ENCODE results near the gene CFC1B. TPM values are rescaled to one million over a fixed set of nuclear protein-coding genes. Genes with fewer than 3 reads are reported as not detected.
"Not testable (repeated sequence)": the region's sequence is repeated elsewhere in the genome, so short reads cannot be mapped to it uniquely, and the experiment has no call there.

CFC1B gene
- total RNA-seq, 1 donor, result not detected

GRCh38 chr2:130556441-130556840 is 35.4 kb downstream of the CFC1B start:
- DNase-seq (ENCODE audit: low read depth in 2 of 3, low spot score in 2 of 3), result not testable (repeated sequence)

- not testable (repeated sequence) for DNase-seq (ENCODE audit: low read depth in 2 of 3, low spot score in 2 of 3)
Observed at GRCh38 chr2:130566165-130566564, 45.1 kb downstream of the CFC1B start.

- not testable (repeated sequence) for DNase-seq (ENCODE audit: low read depth in 2 of 3, low spot score in 2 of 3)
Observed at GRCh38 chr2:130571929-130572328, 50.9 kb downstream of the CFC1B start.

- not testable (repeated sequence) for DNase-seq (ENCODE audit: low read depth in 2 of 3, low spot score in 2 of 3)
Observed at GRCh38 chr2:130574230-130574629, 53.2 kb downstream of the CFC1B start.

- DNase-seq (ENCODE audit: low read depth in 2 of 3, low spot score in 2 of 3), result not testable (repeated sequence)
Observed at GRCh38 chr2:130576209-130576784, 55.3 kb downstream of the CFC1B start.

- not testable (repeated sequence) for DNase-seq (ENCODE audit: low read depth in 2 of 3, low spot score in 2 of 3)
Observed at GRCh38 chr2:130577559-130577958, 56.5 kb downstream of the CFC1B start.

Small RNAs within 50 kb of the gene (small RNA-seq; reads per million reads assigned to genes)
- not detected for gene RF00017
- not detected for gene RNU6-473P

Other genes with a start within 250 kb of the CFC1B start
- gene IMP4, start 178.3 kb upstream of the CFC1B start, total RNA-seq, result 208 TPM
- 56.0 TPM for gene PTPN18, start 165.2 kb upstream of the CFC1B start, total RNA-seq
- gene POTEI, start 11.9 kb upstream of the CFC1B start, total RNA-seq, result not detected
- not detected for gene CFC1, start 78.4 kb downstream of the CFC1B start, total RNA-seq
- gene POTEJ, start 90.2 kb downstream of the CFC1B start, total RNA-seq, result under 0.01 TPM
- not detected for gene GPR148, start 207.8 kb downstream of the CFC1B start, total RNA-seq
- gene AMER3, start 234.3 kb downstream of the CFC1B start, total RNA-seq, result under 0.01 TPM

All from hematopoietic multipotent progenitor cell (in vitro differentiated cells).